ACHN (cell line): ENCODE results near the gene FHOD3.

Experiments used
- DNase-seq: peaks from one replicate; pipeline ENCODE4 v3.0.0-alpha.2; 2015
- in situ Hi-C: cut with HindIII; loops from 2 replicates; pipeline ENCODE4 v1.10.0; 2017; ENCODE audit warnings: low sequenced_read_pairs, low pct_ligation_motif_present, low pct_unique_long_range_greater_than_20kb

Gene FHOD3

GRCh38 chr18:36365836-36366775 is 68.6 kb downstream of the FHOD3 start:
- in situ Hi-C loops: no loop called here

GRCh38 chr18:36366994-36367839 is 69.7 kb downstream of the FHOD3 start:
- no peak for DNase-seq
- in situ Hi-C loops: no loop called here

More at GRCh38 chr18:36365836-36366775, 68.6 kb downstream of the FHOD3 start:
- DNase-seq: no peak

- in situ Hi-C loops: no loop called here
- no peak for DNase-seq
These were observed 71.4 kb downstream of the FHOD3 start for GRCh38 chr18:36368889-36369288.

- no peak for DNase-seq
- in situ Hi-C loops: no loop called here
These were observed 75.4 kb downstream of the FHOD3 start for GRCh38 chr18:36372903-36373311.

- in situ Hi-C loops: no loop called here
- no peak for DNase-seq
These were observed 76.7 kb downstream of the FHOD3 start for GRCh38 chr18:36374262-36374661.

- in situ Hi-C loops: no loop called here
- DNase-seq: no peak
These were observed 77.6 kb downstream of the FHOD3 start for GRCh38 chr18:36375118-36375517.

GRCh38 chr18:36376361-36376760 is 78.8 kb downstream of the FHOD3 start:
- no peak for DNase-seq
- in situ Hi-C loops: no loop called here

- DNase-seq: no peak
- in situ Hi-C loops: no loop called here
These were observed 80.1 kb downstream of the FHOD3 start for GRCh38 chr18:36377626-36378025.

- DNase-seq: no peak
- in situ Hi-C loops: no loop called here
These were observed 80.7 kb downstream of the FHOD3 start for GRCh38 chr18:36378205-36378604.

GRCh38 chr18:36379435-36379984 is 82.0 kb downstream of the FHOD3 start:
- in situ Hi-C loops: no loop called here
- no peak for DNase-seq

GRCh38 chr18:36380173-36380827 is 82.8 kb downstream of the FHOD3 start:
- DNase-seq: no peak
- in situ Hi-C loops: no loop called here

- no peak for DNase-seq
- in situ Hi-C loops: no loop called here
These were observed 83.6 kb downstream of the FHOD3 start for GRCh38 chr18:36381075-36381474.

GRCh38 chr18:36382854-36383253 is 85.3 kb downstream of the FHOD3 start:
- DNase-seq: no peak
- in situ Hi-C loops: no loop called here

- DNase-seq: no peak
- in situ Hi-C loops: no loop called here
These were observed 88.8 kb downstream of the FHOD3 start for GRCh38 chr18:36386150-36386920.

GRCh38 chr18:36387310-36387709 is 89.8 kb downstream of the FHOD3 start:
- in situ Hi-C loops: no loop called here
- no peak for DNase-seq

- in situ Hi-C loops: no loop called here
- no peak for DNase-seq
These were observed 90.8 kb downstream of the FHOD3 start for GRCh38 chr18:36388310-36388709.

GRCh38 chr18:36389027-36389426 is 91.5 kb downstream of the FHOD3 start:
- in situ Hi-C loops: no loop called here
- DNase-seq: no peak
